K562 (cell line): ENCODE data around the gene FGF11. TPM values are rescaled to one million over a fixed set of nuclear protein-coding genes. Genes with fewer than 3 reads are reported as not detected.

Experiments used
- MGA ChIP-seq: fragments of 450-650 bp; IDR thresholded peaks from 2 replicates; pipeline ENCODE4 v1.6.1; 2016; ENCODE audit warnings: mild to moderate bottlenecking, moderate library complexity
- TAF9B ChIP-seq: fragments of 450-650 bp; IDR thresholded peaks from 2 replicates; pipeline ENCODE4 v1.6.1; 2018; ENCODE audit warnings: mild to moderate bottlenecking; ENCODE audit not compliant: partially characterized antibody
- UBTF ChIP-seq, 2 experiments: IDR thresholded peaks; 2 replicates each; pipeline ENCODE4 v1.6.1; 2012; ENCODE audit warnings: improper control_type of control experiment in 2 of 2, low read depth in 2 of 2, low read length in 2 of 2, borderline replicate concordance in 1 of 2
- ZBTB9 ChIP-seq: fragments of 450-650 bp; formaldehyde crosslinking; IDR thresholded peaks from 2 replicates; pipeline ENCODE4 v1.4.0; 2020; ENCODE audit warnings: mild to moderate bottlenecking, moderate library complexity
- ZNF592 ChIP-seq: fragments of 450-650 bp; IDR thresholded peaks from 2 replicates; pipeline ENCODE4 v1.6.1; 2017; ENCODE audit warnings: antibody characterized with exemption, mild to moderate bottlenecking
- polyA plus RNA-seq, 8 experiments: library from polyadenylated mRNA; depleted of rRNA in 4 of 8; stranded (reverse) in 5 of 8; unstranded in 3 of 8; fragments of >200 nt; fragmentation: Nextera tagmentation in 2 of 8; fragmentation: Illumina TruSeq in 1 of 8; extraction: Ambion mirVana in 2 of 8; extraction: Trizol in 1 of 8; gene quantifications; 2 replicates each; pipeline versions ENCODE4 v1.2.1 to v1.2.3, GENCODE V29; 2011 to 2014; ENCODE audit warnings: inconsistent platforms in 1 of 8, missing spikeins in 1 of 8
- total RNA-seq, 7 experiments: library from RNA; depleted of rRNA in 6 of 7; stranded (reverse); fragments of >200 nt in 6 of 7; fragmentation: Illumina TruSeq in 2 of 7; extraction: Trizol in 2 of 7; gene quantifications; 2 replicates each; pipeline versions ENCODE4 v1.2.1 to v1.2.3, GENCODE V29; 2011 to 2021; ENCODE audit warnings: low replicate concordance in 1 of 7

FGF11 gene
- total and polyA plus RNA-seq, 9 of the 15 experiments (the other 6 are each of a cell fraction or from before 2014, with no cell fraction given) = 1.2 to 7.5 (median 3.0) TPM

- TF ChIP-seq ZNF592 (peak; percentile 56; the same call in 1 of the 2 replicates), ZBTB9 (0 out of 2 replicates have a peak, but pooled peaks have one; percentile 40), MGA (peak; percentile 71), UBTF (IDR thresholded peaks at IDR 0.05; ENCODE audit: borderline replicate concordance in 1 of 2, low read depth in 2 of 2, low read length in 2 of 2) (no peak), TAF9B (peak; percentile 46)
Measured at GRCh38 chr17:7483255-7484066, 44.1 kb downstream of the FGF11 start (continued).
